Lower leg skin (tissue), 4 donors: ENCODE measurements around the gene AASDHPPT. TPM values are rescaled to one million over a fixed set of nuclear protein-coding genes. Genes with fewer than 3 reads are reported as not detected.

Experiments
- DNase-seq, 2 donors: peaks; one replicate each; pipeline ENCODE4 v3.0.0-alpha.2; 2019; ENCODE audit warnings: low spot score in 2 of 2
- H3K4me3 ChIP-seq: fragments of 200-600 bp; sonication (generic); 2 replicates; pipeline ENCODE4 v1.5.1; 2017; ENCODE audit warnings: mild to moderate bottlenecking, low read depth; ENCODE audit not compliant: poor library complexity, severe bottlenecking
- POLR2A ChIP-seq, 2 donors: fragments of 450-650 bp; IDR thresholded peaks; one replicate each; pipeline ENCODE4 v1.6.1; 2016 to 2017; ENCODE audit warnings: antibody characterized with exemption in 2 of 2, mild to moderate bottlenecking in 1 of 2, moderate library complexity in 1 of 2
- WGBS, 2 donors: methylation state at CpG; one replicate each; pipeline ENCODE4 v1.1.5; 2018; 5-methylcytosine and 5-hydroxymethylcytosine counted together
- intact Hi-C: fragments of 100-400 bp; cut with DNase I; formaldehyde crosslinking; loops from one replicate; pipeline ENCODE4 v1.15.0; 2023; ENCODE audit warnings: low total_unique reads
- total RNA-seq, 4 donors: library from RNA; depleted of rRNA; stranded (reverse); fragments of >200 nt; gene quantifications; one replicate each; pipeline ENCODE4 v1.1.0, GENCODE V29; 2016
- TF ChIP-seq, protein P1 (sequence below), 3 donors: fragments of 450-650 bp; IDR thresholded peaks; one replicate each; pipeline ENCODE4 v1.5.1; 2016; ENCODE audit warnings: antibody characterized with exemption in 3 of 3, mild to moderate bottlenecking in 3 of 3, moderate library complexity in 2 of 3

Gene AASDHPPT
- total RNA-seq, 4 donors from 2014 or later, result 30.5 to 48.2 (median 37.2) TPM

DNA sequence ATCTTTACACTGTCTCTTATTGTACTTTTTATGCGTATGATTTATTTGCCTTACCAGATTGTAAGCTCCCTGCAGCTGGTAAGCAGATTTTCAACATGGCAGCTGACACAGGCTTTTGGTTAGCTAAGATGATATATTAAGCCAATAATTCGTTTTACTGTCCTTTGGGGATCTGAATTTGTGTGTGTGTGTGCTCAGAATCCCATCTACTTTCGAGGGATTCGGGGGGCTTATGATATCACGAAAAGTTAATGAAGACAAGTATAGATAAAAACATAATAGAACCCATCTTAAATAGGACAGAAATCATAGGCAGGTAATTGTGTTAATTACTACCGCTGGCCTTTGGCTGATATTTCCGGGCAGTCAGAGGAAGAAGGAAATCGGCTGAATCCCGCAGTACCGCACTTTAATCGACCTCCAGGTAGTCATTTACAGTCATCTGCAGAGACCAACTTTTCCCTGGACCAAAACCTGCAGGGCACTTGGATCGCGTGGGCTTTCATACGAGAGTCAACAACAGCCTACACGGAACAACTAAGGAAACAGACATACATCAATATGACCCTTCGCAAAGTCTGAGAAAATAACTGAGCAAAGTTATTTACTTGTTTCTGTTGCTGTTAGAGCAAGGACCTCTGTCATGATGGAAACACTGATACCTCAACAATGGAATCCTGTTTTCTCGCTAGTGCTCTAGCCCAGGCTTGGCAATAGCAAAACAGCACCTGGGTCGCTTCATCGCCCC, 1.1 kb upstream of the AASDHPPT start:
- TF ChIP-seq, protein P1, sequence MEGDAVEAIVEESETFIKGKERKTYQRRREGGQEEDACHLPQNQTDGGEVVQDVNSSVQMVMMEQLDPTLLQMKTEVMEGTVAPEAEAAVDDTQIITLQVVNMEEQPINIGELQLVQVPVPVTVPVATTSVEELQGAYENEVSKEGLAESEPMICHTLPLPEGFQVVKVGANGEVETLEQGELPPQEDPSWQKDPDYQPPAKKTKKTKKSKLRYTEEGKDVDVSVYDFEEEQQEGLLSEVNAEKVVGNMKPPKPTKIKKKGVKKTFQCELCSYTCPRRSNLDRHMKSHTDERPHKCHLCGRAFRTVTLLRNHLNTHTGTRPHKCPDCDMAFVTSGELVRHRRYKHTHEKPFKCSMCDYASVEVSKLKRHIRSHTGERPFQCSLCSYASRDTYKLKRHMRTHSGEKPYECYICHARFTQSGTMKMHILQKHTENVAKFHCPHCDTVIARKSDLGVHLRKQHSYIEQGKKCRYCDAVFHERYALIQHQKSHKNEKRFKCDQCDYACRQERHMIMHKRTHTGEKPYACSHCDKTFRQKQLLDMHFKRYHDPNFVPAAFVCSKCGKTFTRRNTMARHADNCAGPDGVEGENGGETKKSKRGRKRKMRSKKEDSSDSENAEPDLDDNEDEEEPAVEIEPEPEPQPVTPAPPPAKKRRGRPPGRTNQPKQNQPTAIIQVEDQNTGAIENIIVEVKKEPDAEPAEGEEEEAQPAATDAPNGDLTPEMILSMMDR (IDR thresholded peaks at IDR 0.05), result no peak
- TF ChIP-seq POLR2A (IDR thresholded peaks at IDR 0.05), result no peak
- intact Hi-C loops, result no loop called here
- peak in 1 of 2 donors; percentile 15 for DNase-seq
- 9% methylated on average over 19 of the region's 19 CpGs for WGBS, 2 donors
- peak overlapping the region; percentile 67 for H3K4me3 ChIP-seq

DNA sequence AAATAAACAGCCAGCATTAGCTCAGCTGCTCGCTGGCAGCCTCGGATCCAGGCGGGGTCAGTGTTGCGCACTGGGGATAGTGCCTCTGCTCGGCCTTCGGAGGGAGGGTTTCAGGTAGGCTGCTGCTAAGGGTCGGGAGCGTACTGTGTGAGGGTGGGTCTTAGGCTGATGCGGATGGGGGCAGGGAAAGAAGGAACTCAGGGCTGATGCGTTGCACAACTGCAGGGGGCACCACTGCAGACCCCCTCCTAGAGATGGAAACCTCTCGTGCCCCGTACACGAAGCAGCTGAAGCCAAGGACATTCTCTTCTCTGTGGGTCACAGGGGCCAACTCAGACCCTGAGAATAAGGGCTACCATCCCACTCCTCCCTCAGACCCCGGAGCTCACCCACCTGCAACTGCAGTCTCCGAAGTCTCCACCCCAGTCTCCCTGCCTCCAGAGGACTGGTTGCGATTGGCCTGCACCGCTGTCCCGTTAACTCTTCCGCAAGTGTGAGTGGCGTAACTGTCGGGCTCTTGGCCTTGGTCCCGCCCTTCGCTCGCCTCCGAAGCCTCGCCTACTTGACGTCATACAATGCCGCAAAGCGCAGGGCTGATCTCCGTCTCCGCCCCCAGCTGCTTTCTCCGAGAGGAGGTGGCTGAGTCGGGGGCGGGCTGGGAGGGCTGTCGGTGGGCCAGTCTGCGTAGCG, 398 bp upstream of the AASDHPPT start, which contains the start of gene KBTBD3:
Gene KBTBD3, minus strand, starts transcription at position 429 of the 690 bp plus-strand sequence. CDS start 18,250 bp downstream, outside the sequence.
- WGBS, 2 donors, result 0% methylated on average over 14 to 21 of the region's 37 CpGs
- peak; percentile 99 to 100 for DNase-seq
- peak within 1 kb of the TSS; percentile 69 for H3K4me3 ChIP-seq
- intact Hi-C loops, result no loop called here
- no peak for TF ChIP-seq POLR2A (IDR thresholded peaks at IDR 0.05)
- TF ChIP-seq, protein P1 (IDR thresholded peaks at IDR 0.05), result peak in 1 of 3 donors; percentile 12

DNA sequence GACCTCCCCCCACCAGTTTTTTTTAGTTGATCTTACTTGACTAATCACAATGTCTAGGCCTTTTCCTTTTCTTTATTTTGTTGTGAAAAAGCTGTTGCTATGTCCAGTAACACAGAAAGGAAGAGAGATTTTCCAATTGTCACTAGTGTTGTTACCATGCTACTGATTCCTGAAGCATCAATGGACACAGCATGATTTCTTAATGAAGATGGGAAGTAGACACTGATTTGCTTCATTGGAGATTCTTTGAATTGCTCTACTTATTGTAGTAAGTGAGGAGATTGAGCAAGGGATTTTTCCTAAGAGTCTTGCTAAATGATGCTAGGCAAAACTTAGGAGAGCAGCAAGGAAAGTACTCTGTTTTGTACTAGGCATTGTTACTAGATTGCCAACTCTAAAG, 4.6 kb downstream of the AASDHPPT start:
- intact Hi-C loops, result no loop called here
- no peak for DNase-seq
- H3K4me3 ChIP-seq, result no peak overlapping the region
- no peak for TF ChIP-seq POLR2A (IDR thresholded peaks at IDR 0.05)
- TF ChIP-seq, protein P1 (IDR thresholded peaks at IDR 0.05), result no peak

DNA sequence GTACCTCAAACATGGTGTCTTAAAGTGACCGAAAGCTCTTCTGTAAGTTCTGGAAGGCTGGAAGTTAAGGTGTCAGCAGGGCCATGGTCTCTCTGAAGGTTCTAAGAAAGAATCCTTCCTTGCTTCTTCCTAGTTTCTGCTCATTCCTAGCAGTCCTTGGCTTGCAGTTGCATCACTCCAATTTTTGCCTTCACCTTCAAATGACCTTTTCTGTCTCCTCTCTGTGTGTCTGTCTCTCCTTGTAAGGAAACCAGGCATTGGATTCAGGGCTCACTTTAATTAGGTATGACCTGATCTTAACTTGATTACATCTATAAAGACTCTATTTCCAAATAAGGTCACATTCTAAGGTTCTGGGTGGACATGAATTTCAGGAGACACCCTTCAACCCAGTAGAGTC, 8.7 kb downstream of the AASDHPPT start:
- DNase-seq, result no peak
- no peak overlapping the region for H3K4me3 ChIP-seq
- no peak for TF ChIP-seq POLR2A (IDR thresholded peaks at IDR 0.05)
- TF ChIP-seq, protein P1 (IDR thresholded peaks at IDR 0.05), result no peak
- intact Hi-C loops, result no loop called here
- WGBS, 2 donors, result 98 to 100% methylated on average over 1 of the region's 1 CpG

DNA sequence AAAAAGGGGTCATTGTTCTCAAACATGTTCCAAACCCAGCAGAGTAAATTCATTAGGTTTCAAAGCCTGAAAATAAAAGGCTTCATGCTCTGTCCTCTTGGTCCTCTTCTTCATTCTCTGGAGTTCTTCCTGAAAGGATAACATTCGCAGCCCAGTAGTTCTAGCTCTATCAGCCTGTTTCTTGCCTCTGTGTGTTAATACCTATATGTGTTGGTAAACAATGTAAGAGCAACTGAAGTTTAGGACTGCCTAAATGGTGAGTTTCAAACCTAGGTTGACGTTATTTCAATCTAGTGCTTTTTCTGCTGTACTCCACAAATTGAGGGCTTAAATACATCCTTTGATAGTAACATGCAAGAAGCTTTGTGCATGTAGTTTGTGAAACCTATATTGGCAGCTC, 9.4 kb downstream of the AASDHPPT start:
- intact Hi-C loops, result no loop called here
- no peak for TF ChIP-seq POLR2A (IDR thresholded peaks at IDR 0.05)
- TF ChIP-seq, protein P1 (IDR thresholded peaks at IDR 0.05), result no peak
- 47 to 61% methylated on average over 2 of the region's 2 CpGs for WGBS, 2 donors
- DNase-seq, result no peak
- H3K4me3 ChIP-seq, result no peak overlapping the region
